Measurements from ENCODE around the gene LPCAT1.
"Not testable (repeated sequence)": the region's sequence is repeated elsewhere in the genome, so short reads cannot be mapped to it uniquely, and the experiment has no call there.

The LPCAT1 gene

GRCh38 chr5:1541702-1542400 is 18.1 kb upstream of the LPCAT1 start:
- no peak for DNase-seq

GRCh38 chr5:1540831-1541701 is 17.3 kb upstream of the LPCAT1 start:
- no peak for DNase-seq

GRCh38 chr5:1540166-1540565 is 16.4 kb upstream of the LPCAT1 start:
- no peak for DNase-seq

GRCh38 chr5:1539393-1540161 is 15.8 kb upstream of the LPCAT1 start:
- not testable (repeated sequence) for DNase-seq

- DNase-seq, result no peak
Observed at GRCh38 chr5:1538741-1539392, 15.1 kb upstream of the LPCAT1 start.

- no peak for DNase-seq
Observed at GRCh38 chr5:1538276-1538675, 14.5 kb upstream of the LPCAT1 start.

GRCh38 chr5:1537603-1538154 is 13.9 kb upstream of the LPCAT1 start:
- DNase-seq, result no peak

- no peak for DNase-seq
Observed at GRCh38 chr5:1536871-1537602, 13.3 kb upstream of the LPCAT1 start.

- no peak for DNase-seq
Observed at GRCh38 chr5:1536322-1536845, 12.6 kb upstream of the LPCAT1 start.

- no peak for DNase-seq
Observed at GRCh38 chr5:1535646-1536045, 11.9 kb upstream of the LPCAT1 start.

- no peak for DNase-seq
Observed at GRCh38 chr5:1532384-1532783, 8.6 kb upstream of the LPCAT1 start.

- DNase-seq, result no peak
Observed at GRCh38 chr5:1529498-1529897, 5.7 kb upstream of the LPCAT1 start.

- no peak for DNase-seq
Observed at GRCh38 chr5:1527533-1528205, 3.9 kb upstream of the LPCAT1 start.

GRCh38 chr5:1526681-1527131 is 2.9 kb upstream of the LPCAT1 start:
- no peak for DNase-seq

GRCh38 chr5:1526190-1526631 is 2.5 kb upstream of the LPCAT1 start:
- DNase-seq, result no peak

- DNase-seq, result no peak
Observed at GRCh38 chr5:1525624-1526189, 1.9 kb upstream of the LPCAT1 start.

- DNase-seq, result no peak
Observed at GRCh38 chr5:1524799-1525623, 1.3 kb upstream of the LPCAT1 start.

- DNase-seq, result no peak
Observed at GRCh38 chr5:1524481-1524798, 680 bp upstream of the LPCAT1 start.
